CD4-positive, alpha-beta T cell (primary cell): ENCODE data around the gene CASP4. TPM values are rescaled to one million over a fixed set of nuclear protein-coding genes. Genes with fewer than 3 reads are reported as not detected.

Experiments used
- ATAC-seq: fragments of 200-7000 bp; cut with Tn5 transposase; one replicate; pipeline ENCODE4 v1.10.0; 2022; ENCODE audit warnings: mild to moderate bottlenecking; ENCODE audit not compliant: poor library complexity
- CTCF ChIA-PET: fragments of 350-600 bp; sonication (Branson Sonifier 250); formaldehyde crosslinking; loops from one replicate; lab custom pipeline; 2021; ENCODE audit warnings: antibody characterized with exemption, inconsistent platforms; lab: Charles Lee
- POLR2A ChIA-PET: fragments of 350-600 bp; sonication (Branson Sonifier 250); formaldehyde crosslinking; loops from one replicate; lab custom pipeline; 2021; ENCODE audit warnings: antibody characterized with exemption, inconsistent platforms; lab: Charles Lee
- DNase-seq, 14 experiments: peaks; one replicate each; pipeline ENCODE4 v3.0.0-alpha.2; 2013 to 2020; ENCODE audit warnings: mixed read lengths in 2 of 14
- H3K27ac ChIP-seq, 2 donors: one replicate each; pipeline versions ENCODE4 v1.5.1 to v1.7.0; 2013; ENCODE audit warnings: low read length in 2 of 2, low read depth in 1 of 2, mild to moderate bottlenecking in 1 of 2
- H3K27me3 ChIP-seq, 2 experiments: 1 replicate in 1 of 2; 2 replicates in 1 of 2; pipeline versions ENCODE4 v1.6.1 to v1.7.0; 2013; ENCODE audit warnings: low read length in 2 of 2, control low read depth in 1 of 2, mild to moderate bottlenecking in 1 of 2, moderate library complexity in 1 of 2; ENCODE audit not compliant: insufficient read depth in 2 of 2, control insufficient read depth in 1 of 2
- H3K36me3 ChIP-seq: one replicate; pipeline ENCODE4 v1.6.1; 2013; ENCODE audit warnings: low read length, control low read depth; ENCODE audit not compliant: insufficient read depth
- H3K4me1 ChIP-seq: one replicate; pipeline ENCODE4 v1.6.1; 2013; ENCODE audit warnings: low read length, control low read depth; ENCODE audit not compliant: insufficient read depth
- H3K4me3 ChIP-seq: one replicate; pipeline ENCODE4 v1.5.1; 2013; ENCODE audit warnings: mild to moderate bottlenecking, low read length, moderate library complexity
- H3K9me3 ChIP-seq, 2 experiments: 1 replicate in 1 of 2; 2 replicates in 1 of 2; pipeline versions ENCODE4 v1.6.1 to v1.7.0; 2013; ENCODE audit warnings: low read length in 2 of 2, mild to moderate bottlenecking in 2 of 2, control low read depth in 1 of 2, moderate library complexity in 1 of 2; ENCODE audit not compliant: control insufficient read depth in 1 of 2, insufficient read depth in 1 of 2
- H3K27ac Mint-ChIP-seq: one replicate; pipeline ENCODE4 v1.8.0; 2020; ENCODE audit warnings: mixed read lengths
- H3K27me3 Mint-ChIP-seq: one replicate; pipeline ENCODE4 v1.8.0; 2021; ENCODE audit warnings: mixed read lengths
- H3K36me3 Mint-ChIP-seq: one replicate; pipeline ENCODE4 v1.8.0; 2021; ENCODE audit warnings: low read depth, mixed read lengths
- H3K4me1 Mint-ChIP-seq: one replicate; pipeline ENCODE4 v1.8.0; 2021; ENCODE audit warnings: low read depth, mixed read lengths
- H3K4me3 Mint-ChIP-seq: one replicate; pipeline ENCODE4 v1.8.0; 2020; ENCODE audit warnings: mild to moderate bottlenecking, mixed read lengths
- H3K9me3 Mint-ChIP-seq: one replicate; pipeline ENCODE4 v1.8.0; 2020; ENCODE audit warnings: mixed read lengths
- intact Hi-C, 2 experiments: fragments of 100-400 bp; cut with DNase I in 1 of 2; cut with micrococcal nuclease in 1 of 2; formaldehyde crosslinking; loops; one replicate each; pipeline versions ENCODE4 v1.15.1 to v1.9.0; 2023 to 2025; cut with DNase I, micrococcal nuclease
- total RNA-seq, 174 experiments: library from RNA in 2 of 174; stranded (reverse) in 2 of 174; gene quantifications; one replicate each; pipeline ENCODE4 v1.2.3 and lab custom pipeline; 2021 to 2026
- TF ChIP-seq, protein P1 (sequence below): fragments of 200-600 bp; IDR thresholded peaks from one replicate; pipeline ENCODE4 v1.8.0; 2022; ENCODE audit warnings: antibody characterized with exemption, mild to moderate bottlenecking

Gene CASP4
- total RNA-seq, 2 experiments from 2014 or later: 54.3 to 56.3 TPM

- Mint-ChIP-seq H3K9me3 (peaks cover 8% of the 10 kb centered on the region), H3K4me1 (peaks cover 29% of the 10 kb centered on the region), H3K4me3 (no peak overlapping the region), H3K27me3 (no peaks in the 10 kb centered on the region), H3K27ac (no peak overlapping the region), H3K36me3 (peaks cover 30% of the 10 kb centered on the region)
- TF ChIP-seq, protein P1, sequence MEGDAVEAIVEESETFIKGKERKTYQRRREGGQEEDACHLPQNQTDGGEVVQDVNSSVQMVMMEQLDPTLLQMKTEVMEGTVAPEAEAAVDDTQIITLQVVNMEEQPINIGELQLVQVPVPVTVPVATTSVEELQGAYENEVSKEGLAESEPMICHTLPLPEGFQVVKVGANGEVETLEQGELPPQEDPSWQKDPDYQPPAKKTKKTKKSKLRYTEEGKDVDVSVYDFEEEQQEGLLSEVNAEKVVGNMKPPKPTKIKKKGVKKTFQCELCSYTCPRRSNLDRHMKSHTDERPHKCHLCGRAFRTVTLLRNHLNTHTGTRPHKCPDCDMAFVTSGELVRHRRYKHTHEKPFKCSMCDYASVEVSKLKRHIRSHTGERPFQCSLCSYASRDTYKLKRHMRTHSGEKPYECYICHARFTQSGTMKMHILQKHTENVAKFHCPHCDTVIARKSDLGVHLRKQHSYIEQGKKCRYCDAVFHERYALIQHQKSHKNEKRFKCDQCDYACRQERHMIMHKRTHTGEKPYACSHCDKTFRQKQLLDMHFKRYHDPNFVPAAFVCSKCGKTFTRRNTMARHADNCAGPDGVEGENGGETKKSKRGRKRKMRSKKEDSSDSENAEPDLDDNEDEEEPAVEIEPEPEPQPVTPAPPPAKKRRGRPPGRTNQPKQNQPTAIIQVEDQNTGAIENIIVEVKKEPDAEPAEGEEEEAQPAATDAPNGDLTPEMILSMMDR: no peak
- DNase-seq (no peak), ATAC-seq (no peak)
- ChIA-PET POLR2A (no interaction called here), CTCF (no interaction called here)
- no peaks in the 10 kb centered on the region for H3K27me3 ChIP-seq
- H3K27ac ChIP-seq: no peak overlapping the region
- intact Hi-C loops: no loop called here
- no peaks in the 10 kb centered on the region for H3K9me3 ChIP-seq
- H3K36me3 ChIP-seq: no peaks in the 10 kb centered on the region
- H3K4me1 ChIP-seq: peaks cover 14% of the 10 kb centered on the region
- no peak overlapping the region for H3K4me3 ChIP-seq
Measured at GRCh38 chr11:104970756-104971155, 2.4 kb upstream of the CASP4 start.

DNA sequence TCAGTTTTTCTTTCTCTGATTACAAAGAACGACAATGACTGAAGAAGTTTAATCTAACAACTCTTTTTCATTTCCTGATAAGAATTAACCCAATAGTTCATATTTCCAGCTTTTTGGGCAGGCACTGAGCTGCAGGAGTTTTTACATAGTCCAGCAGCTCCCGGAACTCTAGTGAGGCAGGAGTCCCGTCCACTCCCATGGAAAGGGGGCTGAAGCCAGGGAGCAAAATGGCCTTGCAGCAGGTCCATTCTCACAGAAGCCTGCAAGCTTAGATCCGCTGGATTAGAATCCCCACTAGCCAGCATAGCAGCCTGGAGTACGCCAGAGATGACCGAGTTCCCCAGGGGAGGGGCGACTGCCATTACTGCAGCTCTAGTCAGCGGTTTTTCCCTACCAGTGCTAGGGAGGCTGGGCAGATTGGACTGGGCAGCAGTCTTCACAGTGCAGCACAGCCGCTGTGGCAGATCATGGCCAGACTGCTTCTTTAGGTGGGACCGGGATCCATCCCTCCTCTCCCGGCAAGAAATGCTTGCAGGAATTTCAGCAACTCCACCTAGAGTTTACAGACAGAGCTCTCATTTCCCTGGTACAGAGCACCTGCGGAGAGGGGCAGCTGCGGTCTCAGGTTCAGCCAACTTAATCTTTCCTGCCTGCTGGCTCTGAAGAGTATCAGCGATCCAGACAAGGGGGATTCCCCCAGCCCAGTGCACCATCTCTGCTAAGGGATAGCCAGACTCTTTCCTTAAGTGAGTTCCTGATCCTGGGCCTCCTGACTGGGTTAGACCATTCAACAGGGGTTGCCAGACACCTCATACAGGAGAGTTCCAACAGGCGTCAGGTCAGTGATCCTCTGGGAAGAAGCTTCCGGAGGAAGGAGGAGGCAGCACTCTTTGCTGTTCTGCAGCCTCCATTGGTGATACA, 742 bp upstream of the CASP4 start:
- Mint-ChIP-seq H3K4me3 (peak overlapping the region; percentile 97), H3K36me3 (peaks cover 34% of the 10 kb centered on the region), H3K27me3 (no peaks in the 10 kb centered on the region), H3K9me3 (peaks cover 6% of the 10 kb centered on the region), H3K4me1 (peaks cover 39% of the 10 kb centered on the region), H3K27ac (peak overlapping the region; percentile 94)
- ATAC-seq: no peak
- Histone ChIP-seq H3K9me3 (no peaks in the 10 kb centered on the region), H3K36me3 (peaks cover 11% of the 10 kb centered on the region), H3K27ac (peak overlapping the region in 1 of 2 donors; percentile 79), H3K4me1 (peaks cover 21% of the 10 kb centered on the region), H3K27me3 (no peaks in the 10 kb centered on the region), H3K4me3 (peak overlapping the region; percentile 72)
- TF ChIP-seq, protein P1: no peak
- peak in 2 of 14 experiments; percentile 3 to 19 for DNase-seq
- POLR2A ChIA-PET: interaction anchor here (0.7 to 1.8 kb wide), 4 partner anchors 110 to 263 kb away, joined by 3 to 7 read pairs (median 4); no protein-coding TSS in a partner anchor
- CTCF ChIA-PET: no interaction called here
- intact Hi-C loops: loop anchor here in 1 of 2 experiments (10.0 kb wide), 1 partner anchor 66 kb away; the partner anchor contains the start of gene CASP1

DNA sequence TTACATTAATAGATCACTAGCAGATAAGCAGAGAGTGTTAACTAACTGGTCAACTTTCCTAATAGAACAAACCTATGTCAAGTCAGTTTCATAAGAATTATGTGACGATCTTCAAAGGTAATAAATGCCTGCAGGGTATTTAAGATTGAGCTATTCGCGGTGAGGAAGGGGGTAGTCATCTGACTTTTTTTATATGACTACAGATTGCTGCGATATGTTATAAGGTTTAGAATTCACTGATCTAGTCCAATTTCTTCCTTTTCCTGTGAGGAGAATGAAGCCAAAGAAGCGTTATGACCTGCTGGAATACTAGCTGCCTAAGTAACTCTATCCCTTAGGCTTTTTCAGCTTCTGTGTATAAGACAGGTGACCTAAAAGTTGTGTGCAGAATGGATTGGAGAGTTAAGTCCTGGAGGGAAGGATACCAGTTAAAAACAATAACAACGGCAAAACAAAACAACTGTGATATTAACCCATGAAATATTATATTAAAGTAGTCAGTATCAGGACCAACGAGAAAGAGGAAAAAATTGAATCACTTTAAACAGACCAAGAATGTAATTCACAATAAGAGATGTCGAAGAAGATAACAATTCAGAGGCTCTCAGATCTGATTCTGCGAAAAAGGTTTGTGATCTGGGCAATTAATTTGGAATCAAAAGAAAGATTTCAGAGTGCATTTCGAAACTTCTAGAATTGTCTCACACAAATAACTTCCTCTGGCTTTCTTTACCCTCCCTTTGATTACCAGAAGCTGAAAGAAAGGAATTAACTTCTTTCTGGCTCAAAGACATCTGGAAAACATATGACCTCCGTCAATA, 630 bp downstream of the CASP4 start:
- Histone ChIP-seq H3K9me3 (no peaks in the 10 kb centered on the region), H3K4me1 (peaks cover 21% of the 10 kb centered on the region), H3K36me3 (peaks cover 20% of the 10 kb centered on the region), H3K4me3 (peak overlapping the region; percentile 72), H3K27me3 (no peaks in the 10 kb centered on the region), H3K27ac (peak overlapping the region; percentile 57 to 79)
- no peaks in the 10 kb centered on the region for H3K27me3 Mint-ChIP-seq
- peak; percentile 20 for ATAC-seq
- intact Hi-C loops: loop anchor here in 1 of 2 experiments (10.0 kb wide), 1 partner anchor 67 kb away; the partner anchor contains the start of gene CASP1
- peak overlapping the region; percentile 97 for H3K4me3 Mint-ChIP-seq
- DNase-seq: peak in 3 of 14 experiments; percentile 9 to 15 (median 14)
- peaks cover 48% of the 10 kb centered on the region for H3K4me1 Mint-ChIP-seq
- ChIA-PET CTCF (interaction anchor here (1.7 kb wide), 1 partner anchor 9 kb away, joined by 4 read pairs; no protein-coding TSS in a partner anchor), POLR2A (interaction anchor here (0.8 to 2.0 kb wide), 9 partner anchors 20 to 358 kb away, joined by 3 to 7 read pairs (median 4); no protein-coding TSS in a partner anchor)
- peaks cover 2% of the 10 kb centered on the region for H3K9me3 Mint-ChIP-seq
- H3K36me3 Mint-ChIP-seq: peaks cover 48% of the 10 kb centered on the region
- peak overlapping the region; percentile 94 for H3K27ac Mint-ChIP-seq
- TF ChIP-seq, protein P1: no peak
